Measurements from ENCODE around the gene SCAANT1.

- no peak for TF ChIP-seq CTCF (IDR thresholded peaks at IDR 0.05; ENCODE audit: insufficient read depth, low read length, poor library complexity, severe bottlenecking)
- no peak for TF ChIP-seq EZH2phosphoT487 (conservative IDR thresholded peaks at IDR 0.05; ENCODE audit: low read length)
These were observed 11.7 kb downstream of the SCAANT1 start for GRCh38 chr3:63900459-63900858.
